HUES48 (cell line): ENCODE measurements around the gene VEZF1.

Experiments
- H3K27ac ChIP-seq: one replicate; pipeline ENCODE4 v1.7.0; 2013; ENCODE audit warnings: low read depth, low read length, inconsistent platforms
- H3K27me3 ChIP-seq: 2 replicates; pipeline ENCODE4 v1.6.1; 2013; ENCODE audit warnings: mild to moderate bottlenecking, low read length; ENCODE audit not compliant: control insufficient read depth, insufficient read depth
- H3K36me3 ChIP-seq: 2 replicates; pipeline ENCODE4 v1.6.1; 2013; ENCODE audit warnings: low read length; ENCODE audit not compliant: control insufficient read depth, insufficient read depth
- H3K4me1 ChIP-seq: 2 replicates; pipeline ENCODE4 v1.6.1; 2013; ENCODE audit warnings: mild to moderate bottlenecking, low read length; ENCODE audit not compliant: control insufficient read depth, insufficient read depth
- H3K4me3 ChIP-seq: 2 replicates; pipeline ENCODE4 v1.5.1; 2013; ENCODE audit warnings: mild to moderate bottlenecking, low read depth, low read length
- H3K9ac ChIP-seq: 2 replicates; pipeline ENCODE4 v1.6.1; 2013; ENCODE audit warnings: mild to moderate bottlenecking, low read depth, low read length, moderate library complexity
- H3K9me3 ChIP-seq: 2 replicates; pipeline ENCODE4 v1.6.1; 2013; ENCODE audit warnings: low read length; ENCODE audit not compliant: control insufficient read depth, insufficient read depth

The VEZF1 gene

DNA sequence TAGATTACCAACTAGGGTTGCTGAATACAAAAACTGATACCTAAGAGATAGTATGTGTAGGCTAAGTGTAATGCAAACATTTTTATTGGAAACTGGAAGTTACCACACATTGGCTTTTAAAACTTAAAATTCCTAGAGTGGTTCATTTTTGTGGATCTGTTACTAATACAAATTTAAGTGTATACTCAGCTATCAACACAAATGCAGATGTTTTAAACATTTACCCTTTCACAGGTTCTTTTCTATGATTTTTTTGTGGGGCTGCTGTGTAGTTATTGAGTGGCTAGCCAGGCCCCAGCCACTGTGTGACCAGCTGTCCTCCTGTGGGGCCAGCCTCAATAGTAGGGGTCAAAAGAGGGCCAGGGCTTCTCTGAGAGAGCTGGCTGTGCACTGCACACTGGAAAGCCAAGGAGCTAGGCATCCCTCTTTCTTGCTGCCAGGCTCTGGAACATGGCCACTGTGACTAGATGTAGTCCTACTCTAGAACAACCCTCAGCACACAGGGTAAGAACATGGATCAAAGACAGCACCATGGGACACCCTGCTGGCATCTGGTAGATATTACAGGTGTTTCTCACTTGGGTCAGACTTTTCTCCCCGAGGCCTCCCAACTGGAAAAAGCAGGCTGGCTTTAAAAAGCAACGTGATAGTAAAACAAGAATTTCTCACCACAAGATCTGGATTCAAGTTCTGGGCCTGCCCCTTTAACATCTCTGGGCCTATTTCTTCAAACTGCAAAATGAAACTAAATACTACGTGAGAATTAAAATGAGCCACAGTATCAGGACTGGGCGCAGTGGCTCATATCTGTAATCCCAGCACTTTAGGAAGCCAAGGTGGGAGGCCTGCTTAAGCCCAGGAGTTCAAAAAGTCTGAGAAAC is 7.3 kb upstream of the VEZF1 start:
- H3K9ac ChIP-seq, result no peak overlapping the region
- H3K27me3 ChIP-seq, result no peaks in the 10 kb centered on the region
- H3K4me3 ChIP-seq, result no peak overlapping the region
- peaks cover 31% of the 10 kb centered on the region for H3K36me3 ChIP-seq
- peaks cover 7% of the 10 kb centered on the region for H3K4me1 ChIP-seq
- no peaks in the 10 kb centered on the region for H3K9me3 ChIP-seq
- peak overlapping the region; percentile 15 for H3K27ac ChIP-seq

DNA sequence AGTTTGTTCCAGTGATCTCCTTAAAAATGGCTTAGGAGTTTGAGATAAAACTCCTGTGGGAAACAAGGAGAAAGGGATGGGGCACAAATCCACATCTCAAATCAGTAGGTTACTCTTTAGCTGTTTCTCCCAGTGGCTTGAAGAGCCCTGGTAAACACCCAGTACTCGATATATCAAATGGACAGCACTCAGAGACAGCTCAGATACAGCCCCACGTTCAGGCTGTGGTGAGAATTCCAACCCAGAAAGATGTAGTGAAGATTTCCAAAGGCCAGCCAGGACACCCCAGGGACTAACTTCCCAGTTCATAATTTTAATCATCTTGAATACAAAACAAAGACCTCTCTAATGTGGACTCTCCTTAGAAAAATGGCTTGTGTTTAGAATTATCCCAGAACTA is 6.4 kb upstream of the VEZF1 start:
- peaks cover 13% of the 10 kb centered on the region for H3K4me1 ChIP-seq
- peaks cover 22% of the 10 kb centered on the region for H3K36me3 ChIP-seq
- H3K27me3 ChIP-seq, result no peaks in the 10 kb centered on the region
- no peak overlapping the region for H3K4me3 ChIP-seq
- H3K9me3 ChIP-seq, result no peaks in the 10 kb centered on the region
- peak overlapping the region; percentile 13 for H3K27ac ChIP-seq
- no peak overlapping the region for H3K9ac ChIP-seq

DNA sequence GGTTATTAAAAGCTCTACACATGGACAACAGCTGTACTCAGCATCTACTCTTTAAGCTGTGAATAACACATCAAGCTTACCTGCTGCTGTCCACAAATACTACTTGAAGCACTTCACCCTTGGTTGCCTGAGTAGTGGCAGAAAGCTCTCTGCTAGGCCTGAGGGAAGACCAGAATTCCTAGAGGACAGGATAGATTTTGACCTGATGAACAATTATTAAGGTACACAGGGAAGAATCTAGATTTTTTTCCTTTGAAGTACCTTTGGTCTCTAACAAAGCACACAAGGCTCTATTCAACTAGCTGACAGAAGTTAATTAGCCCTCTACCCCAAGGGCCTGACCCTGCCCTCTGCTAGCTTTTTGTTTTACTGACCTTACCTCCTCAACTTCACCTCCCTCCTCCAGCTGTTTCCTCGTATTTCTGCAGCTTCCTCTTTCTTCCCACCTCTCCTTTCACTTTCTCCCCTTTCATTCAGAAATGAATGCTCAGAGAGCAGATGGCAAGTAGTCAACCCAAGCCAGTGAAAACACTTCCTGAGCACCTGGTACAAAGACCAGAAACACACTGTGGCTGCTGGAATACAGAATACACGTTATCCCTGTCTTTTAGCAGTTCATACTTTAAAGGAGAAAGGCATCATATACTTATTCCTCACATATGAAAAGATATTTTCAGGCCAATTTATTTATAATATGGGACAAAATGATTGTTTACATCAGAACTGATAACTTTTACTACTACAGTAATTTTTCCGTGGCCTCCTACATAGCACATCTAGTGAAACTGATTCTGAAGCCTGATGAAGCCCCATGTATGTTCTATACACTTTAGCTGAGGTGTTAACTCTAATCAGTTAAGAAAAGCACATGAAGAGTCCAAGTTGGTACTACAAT is 5.7 kb upstream of the VEZF1 start:
- Histone ChIP-seq H3K4me1 (peaks cover 16% of the 10 kb centered on the region), H3K4me3 (no peak overlapping the region), H3K9ac (no peak overlapping the region), H3K36me3 (peaks cover 15% of the 10 kb centered on the region), H3K27me3 (no peaks in the 10 kb centered on the region), H3K9me3 (no peaks in the 10 kb centered on the region), H3K27ac (peak overlapping the region; percentile 16)

DNA sequence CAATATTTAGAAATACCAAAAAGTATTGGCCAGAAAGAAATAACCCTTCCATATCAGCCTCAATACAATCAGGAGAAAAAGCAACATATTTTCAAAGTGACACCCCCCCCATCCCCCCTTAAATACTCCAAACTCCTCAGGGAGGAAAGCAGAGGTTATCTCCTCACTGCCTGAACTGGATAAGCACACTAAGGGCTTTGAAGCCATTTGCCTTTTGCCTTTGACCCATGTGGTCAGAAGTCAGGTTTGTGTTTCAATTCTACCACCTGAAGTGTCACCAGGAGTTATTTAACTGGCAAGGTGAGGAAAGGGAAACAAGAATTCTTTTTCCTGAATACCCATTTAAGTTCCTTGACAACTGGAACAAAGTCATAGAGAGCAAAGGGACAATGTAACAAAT is 3.5 kb upstream of the VEZF1 start:
- Histone ChIP-seq H3K4me1 (peaks cover 18% of the 10 kb centered on the region), H3K4me3 (no peak overlapping the region), H3K9ac (no peak overlapping the region), H3K9me3 (no peaks in the 10 kb centered on the region), H3K27ac (no peak overlapping the region), H3K36me3 (no peaks in the 10 kb centered on the region), H3K27me3 (no peaks in the 10 kb centered on the region)

DNA sequence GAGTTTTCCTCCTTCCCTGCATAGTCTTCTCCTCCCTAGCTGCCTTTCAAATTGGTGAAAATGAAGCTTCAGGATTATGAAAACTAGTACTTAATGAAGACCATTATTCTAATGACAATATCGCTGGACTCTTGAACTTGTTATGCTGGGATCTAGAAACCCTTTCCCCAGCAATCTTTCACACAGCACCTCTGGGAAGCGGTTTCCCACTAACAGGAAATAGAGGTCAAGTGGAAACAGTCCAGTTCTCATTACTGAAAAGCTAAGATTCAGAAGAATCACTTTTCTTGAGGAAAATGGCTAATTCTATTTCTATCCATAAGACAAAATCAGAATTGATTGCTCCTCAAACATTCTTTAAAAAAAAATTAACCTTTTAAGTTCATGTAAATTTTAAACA is 2.0 kb upstream of the VEZF1 start:
- Histone ChIP-seq H3K9ac (no peak overlapping the region), H3K4me1 (peaks cover 29% of the 10 kb centered on the region), H3K27ac (peak overlapping the region; percentile 3), H3K4me3 (no peak overlapping the region), H3K27me3 (no peaks in the 10 kb centered on the region), H3K36me3 (peaks cover 2% of the 10 kb centered on the region), H3K9me3 (no peaks in the 10 kb centered on the region)

DNA sequence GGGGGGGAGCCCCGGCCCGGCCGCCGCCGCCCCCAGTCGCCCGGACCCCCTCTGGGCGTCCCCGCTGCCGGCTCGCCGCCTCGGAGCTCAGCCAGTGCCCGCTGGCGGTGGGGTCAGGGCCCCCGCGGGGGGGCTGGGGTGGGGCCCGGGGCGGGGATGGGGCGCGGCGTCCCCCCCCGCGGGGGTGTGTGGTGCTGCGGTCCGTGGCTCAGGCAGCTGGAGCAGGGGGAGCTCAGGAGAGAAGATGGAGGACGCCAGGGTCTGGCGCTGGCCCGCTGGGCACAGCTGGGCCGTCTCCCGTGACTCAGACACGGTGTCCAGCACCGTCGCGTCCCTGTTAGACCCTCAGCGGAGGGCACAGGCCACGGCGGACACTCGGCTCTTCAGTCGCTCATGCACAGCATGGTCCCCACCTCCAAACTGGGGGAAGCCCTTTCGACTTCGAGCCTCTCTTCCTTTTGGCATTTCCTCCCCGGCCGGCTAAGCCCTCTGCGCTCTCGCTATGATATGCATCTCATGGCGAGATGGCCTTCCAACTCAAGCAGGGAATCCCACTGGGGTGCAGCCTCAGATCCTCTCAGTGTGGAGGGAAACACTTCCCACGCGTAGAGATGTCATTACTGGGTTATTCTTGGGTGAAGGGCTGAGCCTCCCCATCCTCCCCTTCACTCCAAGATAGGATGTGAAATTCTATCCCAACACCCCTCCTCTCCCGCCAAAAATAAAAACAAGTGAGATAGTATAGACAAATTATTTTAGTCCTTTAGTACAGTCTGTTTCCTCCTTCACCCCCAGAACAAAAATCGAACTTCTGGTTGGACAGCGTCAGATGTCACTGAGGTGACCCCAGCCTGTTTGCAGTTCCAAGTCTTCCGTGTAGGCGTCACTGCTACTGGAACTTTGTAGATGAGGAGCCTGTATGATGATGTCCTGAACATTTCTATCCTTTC is 522 bp upstream of the VEZF1 start:
- Histone ChIP-seq H3K9me3 (no peaks in the 10 kb centered on the region), H3K36me3 (peaks cover 9% of the 10 kb centered on the region), H3K27ac (peak overlapping the region; percentile 95), H3K4me1 (peaks cover 31% of the 10 kb centered on the region), H3K4me3 (peak overlapping the region; percentile 87), H3K27me3 (no peaks in the 10 kb centered on the region), H3K9ac (peak overlapping the region; percentile 81)

DNA sequence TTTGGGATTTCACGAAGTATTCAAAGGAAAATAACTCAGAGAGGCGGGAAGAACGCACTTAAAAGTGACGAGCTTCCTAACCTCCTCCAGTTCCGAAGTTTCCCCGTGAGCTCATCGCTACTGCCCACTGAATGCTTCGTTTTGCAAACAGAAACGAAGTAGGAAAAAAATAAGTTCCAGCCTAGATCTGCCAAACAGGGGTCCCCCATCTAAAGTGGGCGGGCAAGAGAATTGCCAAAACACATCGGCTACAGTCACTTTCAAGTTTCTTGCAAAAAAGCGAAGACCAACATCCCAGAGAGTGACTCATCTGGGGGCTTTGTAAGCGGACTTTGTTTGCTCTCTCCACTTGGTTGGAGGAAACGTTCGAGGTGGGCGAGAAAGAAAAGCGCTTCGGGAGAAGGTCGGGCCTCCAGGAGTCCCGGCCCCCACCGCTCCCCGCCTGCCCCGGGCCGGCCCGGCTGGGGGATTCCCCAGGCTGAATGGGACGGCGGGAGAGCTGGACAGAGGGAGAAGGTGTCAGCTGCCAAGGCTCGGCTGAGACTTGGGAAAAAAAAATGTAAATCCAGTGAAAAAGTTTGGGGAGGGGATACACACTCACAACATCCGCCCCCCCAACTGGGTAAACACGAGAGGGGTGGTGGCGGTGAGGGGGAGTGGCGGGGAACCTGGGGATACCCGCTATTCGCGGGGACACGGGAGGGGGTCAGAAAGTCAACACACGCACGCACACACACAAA is 1.0 kb downstream of the VEZF1 start:
- Histone ChIP-seq H3K36me3 (peaks cover 21% of the 10 kb centered on the region), H3K27me3 (no peaks in the 10 kb centered on the region), H3K4me1 (peaks cover 34% of the 10 kb centered on the region), H3K9me3 (no peaks in the 10 kb centered on the region), H3K4me3 (peak overlapping the region; percentile 87), H3K27ac (peak overlapping the region; percentile 95), H3K9ac (peak overlapping the region; percentile 76)

DNA sequence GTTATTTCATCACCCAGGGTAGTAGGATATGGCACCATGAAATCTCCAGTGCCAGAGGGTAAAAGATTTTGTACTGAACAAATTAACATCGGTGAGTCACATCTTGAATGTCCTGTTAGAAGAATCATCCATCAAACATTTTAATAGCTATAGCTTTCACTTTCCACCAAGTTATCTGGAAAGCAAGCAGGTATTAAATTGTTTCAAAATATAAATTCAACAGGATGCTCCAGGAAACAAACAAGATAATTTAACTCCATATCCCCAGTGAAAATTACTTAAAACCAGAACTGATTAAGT is 2.4 kb downstream of the VEZF1 start:
- Histone ChIP-seq H3K4me3 (peak overlapping the region; percentile 7; the same call in 1 of the 2 replicates), H3K4me1 (peaks cover 31% of the 10 kb centered on the region), H3K27ac (no peak overlapping the region), H3K36me3 (peaks cover 35% of the 10 kb centered on the region), H3K9ac (no peak overlapping the region), H3K9me3 (no peaks in the 10 kb centered on the region), H3K27me3 (no peaks in the 10 kb centered on the region)

DNA sequence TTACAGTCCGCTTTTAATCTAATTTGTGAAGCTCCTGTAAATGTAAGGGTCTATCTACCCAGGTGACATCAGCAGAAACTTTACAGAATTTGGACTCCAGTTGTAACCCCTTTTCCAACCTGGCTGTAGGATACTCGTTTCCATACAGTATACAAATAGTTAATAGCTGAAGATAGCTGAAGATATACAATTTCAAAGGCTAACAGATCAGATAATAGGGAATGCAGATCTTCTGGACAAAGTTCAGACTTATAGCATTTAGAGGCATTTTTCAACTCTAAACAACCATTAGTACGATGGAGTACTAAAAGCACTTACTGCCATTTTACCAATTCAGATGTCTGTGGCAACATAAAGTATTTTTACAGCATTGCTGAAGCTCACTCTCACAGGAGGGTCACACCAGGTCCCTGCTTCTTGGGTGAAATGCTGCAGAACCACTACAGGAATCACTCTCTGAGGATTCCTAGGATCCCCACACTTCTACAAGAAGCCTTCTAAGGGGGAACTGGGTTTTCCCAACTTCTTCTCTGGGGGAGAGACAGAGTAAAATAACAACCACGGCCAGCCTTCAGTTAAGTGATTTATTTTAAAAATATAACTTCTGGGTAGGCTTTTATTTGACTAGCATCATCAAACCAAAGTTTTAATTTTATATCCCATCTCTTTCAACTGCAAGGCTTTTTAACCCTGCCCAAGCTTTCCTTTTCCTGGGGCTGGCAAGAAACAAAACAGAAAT is 2.9 kb downstream of the VEZF1 start:
- Histone ChIP-seq H3K9ac (no peak overlapping the region), H3K4me3 (no peak overlapping the region), H3K27ac (no peak overlapping the region), H3K9me3 (no peaks in the 10 kb centered on the region), H3K27me3 (no peaks in the 10 kb centered on the region), H3K36me3 (peaks cover 40% of the 10 kb centered on the region), H3K4me1 (peaks cover 31% of the 10 kb centered on the region)
